ENCODE results near the gene SBK2. TPM values are rescaled to one million over a fixed set of nuclear protein-coding genes. Genes with fewer than 3 reads are reported as not detected.

SBK2 gene
- total and polyA plus RNA-seq, 2 donors (not counting 3 experiments of a cell fraction or from before 2014, with no cell fraction given), result not detected

GRCh38 chr19:55580628-55581144 is 43.8 kb upstream of the SBK2 start, which contains the start of gene ZNF579:
Gene ZNF579 (minus strand): TSS chr19:55580848. CDS start chr19:55579639, 1,209 bp downstream.
- Histone ChIP-seq H2AFZ (ENCODE audit: low read depth, low read length) (peak within 1 kb of the TSS; percentile 99), H3K27me3 (ENCODE audit: control insufficient read depth in 2 of 2, insufficient read depth in 2 of 2, low read length in 2 of 2) (peaks cover 4 to 7% of the 10 kb centered on the region in 2 experiments), H4K20me1 (replicated peaks; ENCODE audit: control insufficient read depth, extremely low read depth, insufficient read depth, low read length) (no peaks in the 10 kb centered on the region), H3K27ac (ENCODE audit: insufficient read depth, low read depth, low read length) (peak within 1 kb of the TSS; percentile 59), H3K9me1 (replicated peaks; ENCODE audit: control insufficient read depth, extremely low read depth, insufficient read depth, low read length) (no peaks in the 10 kb centered on the region), H3K79me2 (ENCODE audit: control insufficient read depth, insufficient read depth, low read length) (peaks cover 12% of the 10 kb centered on the region), H3K4me3 (replicated peaks in 1 of 3; ENCODE audit: insufficient read depth in 1 of 3, low read depth in 1 of 3, low read length in 3 of 3) (peak within 1 kb of the TSS; percentile 62 to 98 (median 84)), H3K9ac (replicated peaks; ENCODE audit: extremely low read depth, insufficient read depth, low read length) (peak within 1 kb of the TSS; percentile 83), H3K9me3 (replicated peaks; ENCODE audit: control insufficient read depth, insufficient read depth, low read length) (no peaks in the 10 kb centered on the region), H3K36me3 (ENCODE audit: control insufficient read depth in 2 of 2, extremely low read depth in 1 of 2, insufficient read depth in 2 of 2, low read length in 2 of 2) (peaks cover 0 to 7% of the 10 kb centered on the region in 2 experiments), H3K4me1 (ENCODE audit: control insufficient read depth, extremely low read depth, insufficient read depth, low read length) (peaks cover 4% of the 10 kb centered on the region), H3K4me2 (ENCODE audit: insufficient read depth, low read length) (peak within 1 kb of the TSS; percentile 78)
- dilution Hi-C loops (cut with MboI; ENCODE audit: extremely low pct_ligation_motif_present, low sequenced_read_pairs) (no loop called here), intact Hi-C loops (cut with micrococcal nuclease) (loop anchor here (1.0 to 2.0 kb wide), 3 partner anchors 18 to 63 kb away; partner anchors contain the start of gene FIZ1)
- peak; percentile 81 for DNase-seq (ENCODE audit: low read depth, low spot score)
- FAIRE-seq, result peak; percentile 77
- ChIA-PET POLR2A (interaction anchor here (1.5 kb wide), 1 partner anchor 19 kb away, joined by 5 read pairs; the partner anchor contains the start of gene FIZ1), CTCF (interaction anchor here (0.6 to 1.0 kb wide), 3 partner anchors 24 to 77 kb away, joined by 3 read pairs; no protein-coding TSS in a partner anchor)
- no peak for TF ChIP-seq FOS (IDR thresholded peaks at IDR 0.05; ENCODE audit: borderline replicate concordance, insufficient read depth, low read length)
- TF ChIP-seq POLR2A (IDR thresholded peaks at IDR 0.05; ENCODE audit: low read depth, low read length), result peak; percentile 17
- no peak for TF ChIP-seq CTCF (IDR thresholded peaks at IDR 0.05; ENCODE audit: extremely low read depth in 1 of 2, insufficient read depth in 1 of 2, low read depth in 1 of 2, low read length in 2 of 2)
- TF ChIP-seq GATA2 (IDR thresholded peaks at IDR 0.05; ENCODE audit: insufficient read depth, insufficient read length, low read depth, low read length), result no peak
- no peak for TF ChIP-seq JUN (IDR thresholded peaks at IDR 0.05; ENCODE audit: borderline replicate concordance, insufficient read depth, insufficient read length, low read depth)
- TF ChIP-seq MAX (IDR thresholded peaks at IDR 0.05; ENCODE audit: insufficient read depth, insufficient read length), result no peak
- peak; percentile 58 for TF ChIP-seq MYC (IDR thresholded peaks at IDR 0.05; ENCODE audit: low read depth, low read length)
- no peak for TF ChIP-seq EZH2 (IDR thresholded peaks at IDR 0.05; ENCODE audit: borderline replicate concordance, low read depth, low read length, severe bottlenecking)
- TF ChIP-seq POLR2AphosphoS5 (IDR thresholded peaks at IDR 0.05; ENCODE audit: insufficient read depth, low read depth, low read length), result peak; percentile 47
- no TSS peak for BruUV-seq (replicated peaks)

Measured in endothelial cell of umbilical vein (primary cell).